GM03348 (cell line): ENCODE measurements around the gene OR2A1.
"Not testable (repeated sequence)": the region's sequence is repeated elsewhere in the genome, so short reads cannot be mapped to it uniquely, and the experiment has no call there.

ENCODE experiments used
- DNase-seq: peaks from one replicate; pipeline ENCODE4 v3.0.0; 2012; ENCODE audit warnings: low spot score

The OR2A1 gene

GRCh38 chr7:144325868-144326267, 13.6 kb downstream of the OR2A1 start:
- not testable (repeated sequence) for DNase-seq

- DNase-seq, result not testable (repeated sequence)
These were observed 17.8 kb downstream of the OR2A1 start for GRCh38 chr7:144330044-144330443.

- DNase-seq, result not testable (repeated sequence)
These were observed 19.2 kb downstream of the OR2A1 start for GRCh38 chr7:144331221-144331995.

- DNase-seq, result not testable (repeated sequence)
These were observed 19.7 kb downstream of the OR2A1 start for GRCh38 chr7:144331996-144332288.

- DNase-seq, result not testable (repeated sequence)
These were observed 36.4 kb downstream of the OR2A1 start for GRCh38 chr7:144348625-144349024.

DNA sequence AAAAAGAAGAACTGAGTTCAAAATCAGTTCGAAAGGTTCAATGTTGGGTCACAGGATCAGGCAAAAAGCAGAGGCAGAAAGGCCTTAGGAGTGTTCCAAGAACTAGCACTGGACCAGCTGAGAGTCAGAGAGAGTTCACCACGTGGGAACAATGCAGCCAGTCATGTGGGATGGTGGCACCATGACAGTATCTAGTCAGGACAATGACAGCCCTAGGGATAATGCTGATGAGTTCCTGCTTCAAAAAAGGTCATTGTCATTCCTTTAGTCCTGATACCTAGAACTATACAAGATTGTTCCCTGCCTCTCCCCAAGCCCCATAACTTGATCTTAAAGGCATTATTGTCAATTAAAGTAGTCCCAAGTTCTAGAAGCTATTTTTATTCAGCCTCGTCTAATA, 39.4 kb downstream of the OR2A1 start:
- not testable (repeated sequence) for DNase-seq

DNA sequence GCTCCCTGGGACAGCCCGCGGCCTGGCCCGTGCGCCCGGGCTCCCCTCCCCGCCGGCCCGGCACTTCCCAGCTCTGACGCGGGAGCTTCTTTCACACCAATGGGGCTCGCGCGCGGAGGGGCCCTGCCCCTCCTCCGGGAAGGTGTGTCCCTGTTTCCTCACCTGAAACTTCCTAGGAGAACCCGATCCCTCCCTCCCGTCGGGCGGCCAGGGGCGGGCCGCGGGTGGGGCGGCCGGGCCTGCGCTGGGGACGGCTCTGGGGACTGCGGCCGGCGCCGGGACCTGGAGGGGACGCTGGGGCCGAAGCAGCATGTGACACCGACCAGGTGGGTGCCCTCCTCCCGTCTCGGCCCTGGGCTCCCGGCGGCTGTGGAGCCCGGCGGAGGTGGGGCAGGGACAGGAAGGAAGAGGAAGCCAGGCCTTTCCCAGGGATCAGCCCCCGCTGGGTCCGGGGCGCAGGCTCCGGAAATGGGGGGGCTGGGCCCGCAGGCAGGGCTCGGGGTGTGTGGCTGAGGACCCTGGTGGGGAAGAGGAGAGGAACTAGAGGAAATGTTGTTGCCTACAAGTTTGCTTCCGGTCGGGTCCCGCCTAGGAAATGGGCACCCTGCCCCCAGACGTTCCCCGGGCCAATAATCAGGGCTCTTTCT, 43.1 kb downstream of the OR2A1 start, which contains the start of gene ARHGEF5:
Gene ARHGEF5 (plus strand): TSS at position 227 of the 647 bp plus-strand sequence. CDS start 7,268 bp downstream, outside the sequence.
- not testable (repeated sequence) for DNase-seq

DNA sequence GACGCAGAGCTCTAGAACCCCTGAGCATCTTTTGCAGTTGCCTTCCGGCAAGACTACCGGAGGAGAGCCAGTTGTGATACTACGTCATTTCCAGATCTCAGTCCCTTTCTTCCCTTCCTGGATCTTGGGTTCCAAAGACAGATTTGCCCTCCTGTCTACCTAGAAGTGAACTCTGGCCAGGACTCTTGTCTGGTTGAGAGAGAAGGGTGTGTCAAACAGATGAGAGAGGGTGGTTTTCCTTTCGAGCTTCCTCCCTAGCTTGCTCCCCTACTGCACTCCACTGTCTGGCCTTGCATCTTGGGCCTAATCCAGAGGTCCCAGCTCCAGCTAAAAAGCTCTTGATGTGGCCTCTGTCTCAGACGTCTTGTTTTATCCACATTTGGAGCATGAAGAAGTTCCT, 44.0 kb downstream of the OR2A1 start:
- DNase-seq, result not testable (repeated sequence)

GRCh38 chr7:144356860-144357259, 44.6 kb downstream of the OR2A1 start:
- not testable (repeated sequence) for DNase-seq

DNA sequence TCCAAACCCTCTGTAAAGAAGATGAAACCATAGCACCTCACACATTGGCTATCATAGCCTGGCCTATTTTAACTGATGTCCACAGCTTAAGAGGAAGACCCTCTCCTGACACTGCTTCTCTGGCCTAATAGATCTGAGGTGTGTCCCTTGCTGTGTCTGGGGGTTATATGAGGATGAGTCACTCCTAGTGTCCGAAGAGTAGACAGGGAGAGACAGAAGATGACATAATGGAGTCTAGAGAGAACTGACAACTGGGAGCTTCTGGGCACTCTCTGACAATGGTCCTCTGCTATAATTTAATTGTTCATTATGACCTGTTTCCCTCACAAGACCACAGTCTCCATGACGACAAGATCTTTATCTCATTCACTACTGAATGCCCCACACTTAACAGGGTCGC, 49.8 kb downstream of the OR2A1 start:
- DNase-seq, result not testable (repeated sequence)

DNA sequence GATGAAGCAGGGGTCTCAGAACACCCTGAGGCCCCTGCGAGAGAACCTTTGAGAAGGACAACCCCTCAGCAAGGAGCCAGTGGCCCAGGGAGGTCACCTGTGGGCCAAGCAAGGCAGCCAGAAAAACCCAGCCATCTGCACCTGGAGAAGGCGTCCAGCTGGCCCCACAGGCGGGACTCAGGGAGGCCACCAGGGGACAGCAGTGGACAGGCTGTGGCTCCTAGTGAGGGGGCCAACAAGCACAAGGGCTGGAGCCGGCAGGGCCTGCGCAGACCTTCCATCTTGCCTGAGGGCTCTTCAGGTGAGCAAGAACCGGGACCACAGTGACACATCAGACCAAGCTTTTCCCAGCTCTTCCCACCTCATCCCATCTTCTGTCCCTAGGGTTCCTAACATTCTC, 53.3 kb downstream of the OR2A1 start:
- DNase-seq, result not testable (repeated sequence)

GRCh38 chr7:144367250-144367649, 55.0 kb downstream of the OR2A1 start:
- DNase-seq, result not testable (repeated sequence)

DNA sequence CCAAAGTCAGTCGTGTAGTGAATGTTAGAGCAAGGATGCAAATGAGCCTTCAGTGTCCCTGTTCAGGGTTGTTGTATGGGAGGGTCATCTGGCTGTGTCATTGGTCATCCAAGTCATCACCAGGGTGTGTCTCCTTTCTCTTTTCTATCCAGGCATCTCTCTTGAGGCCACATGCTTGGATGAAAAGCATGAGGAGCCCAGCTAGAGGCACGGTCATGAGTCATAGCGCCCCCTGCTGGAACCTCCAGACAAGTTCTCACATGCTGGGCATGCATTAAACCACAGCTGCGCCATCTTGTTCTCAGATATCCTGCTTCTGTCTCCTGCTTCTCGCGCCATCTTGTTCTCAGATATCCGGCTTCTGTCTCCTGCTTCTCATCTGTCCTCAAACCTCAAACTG, 57.0 kb downstream of the OR2A1 start:
- DNase-seq, result not testable (repeated sequence)
